ENCODE measurements around the gene ZFHX3. TPM values are rescaled to one million over a fixed set of nuclear protein-coding genes. Genes with fewer than 3 reads are reported as not detected.

ZFHX3 gene
- total and polyA plus RNA-seq, 10 of the 15 experiments (the other 5 are each of a cell fraction or from before 2014, with no cell fraction given): 0.68 to 8.6 (median 2.0) TPM

DNA sequence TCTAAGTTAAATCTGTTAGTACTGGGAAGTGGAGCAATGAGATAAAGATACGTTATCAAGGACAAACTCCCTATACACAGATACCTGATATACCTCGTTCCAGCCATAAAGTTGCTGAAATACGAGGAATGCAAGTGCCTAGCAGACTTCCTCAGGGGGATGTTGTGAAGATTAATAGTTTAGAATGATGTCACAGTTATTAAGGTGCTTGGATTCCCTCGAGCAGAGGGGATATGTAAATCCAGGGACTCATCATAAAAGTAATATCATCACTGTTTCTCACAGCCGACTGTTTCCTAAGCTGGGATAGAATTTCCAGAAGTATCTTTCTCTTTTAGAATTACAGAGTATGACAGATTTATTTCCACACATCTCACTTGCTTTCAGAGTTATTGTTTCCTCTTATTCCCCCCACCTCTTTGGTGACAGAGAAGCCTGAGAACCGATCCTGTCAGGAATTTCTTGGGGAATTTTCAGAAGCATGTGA is 28.4 kb upstream of the ZFHX3 start:
- H3K27me3 ChIP-seq (replicated peaks in 1 of 2; ENCODE audit: control insufficient read depth in 2 of 2, insufficient read depth in 2 of 2, low read length in 1 of 2): no peaks in the 10 kb centered on the region
- in situ Hi-C loops (cut with MboI) (no loop called here), intact Hi-C loops (cut with micrococcal nuclease; ENCODE audit: unreplicated experiment) (no loop called here)
- CTCF ChIA-PET: no interaction called here
- no peaks in the 10 kb centered on the region for H3K79me2 ChIP-seq (ENCODE audit: control insufficient read depth, insufficient read depth, low read length)
- no peak for DNase-seq (ENCODE audit: low read depth, low spot score)
- no peaks in the 10 kb centered on the region for H4K20me1 ChIP-seq (ENCODE audit: control insufficient read depth, insufficient read depth)
- TF ChIP-seq, protein P1, sequence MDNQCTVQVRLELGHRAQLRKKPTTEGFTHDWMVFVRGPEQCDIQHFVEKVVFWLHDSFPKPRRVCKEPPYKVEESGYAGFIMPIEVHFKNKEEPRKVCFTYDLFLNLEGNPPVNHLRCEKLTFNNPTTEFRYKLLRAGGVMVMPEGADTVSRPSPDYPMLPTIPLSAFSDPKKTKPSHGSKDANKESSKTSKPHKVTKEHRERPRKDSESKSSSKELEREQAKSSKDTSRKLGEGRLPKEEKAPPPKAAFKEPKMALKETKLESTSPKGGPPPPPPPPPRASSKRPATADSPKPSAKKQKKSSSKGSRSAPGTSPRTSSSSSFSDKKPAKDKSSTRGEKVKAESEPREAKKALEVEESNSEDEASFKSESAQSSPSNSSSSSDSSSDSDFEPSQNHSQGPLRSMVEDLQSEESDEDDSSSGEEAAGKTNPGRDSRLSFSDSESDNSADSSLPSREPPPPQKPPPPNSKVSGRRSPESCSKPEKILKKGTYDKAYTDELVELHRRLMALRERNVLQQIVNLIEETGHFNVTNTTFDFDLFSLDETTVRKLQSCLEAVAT (IDR thresholded peaks at IDR 0.05): no peak
- TF ChIP-seq, protein P2, sequence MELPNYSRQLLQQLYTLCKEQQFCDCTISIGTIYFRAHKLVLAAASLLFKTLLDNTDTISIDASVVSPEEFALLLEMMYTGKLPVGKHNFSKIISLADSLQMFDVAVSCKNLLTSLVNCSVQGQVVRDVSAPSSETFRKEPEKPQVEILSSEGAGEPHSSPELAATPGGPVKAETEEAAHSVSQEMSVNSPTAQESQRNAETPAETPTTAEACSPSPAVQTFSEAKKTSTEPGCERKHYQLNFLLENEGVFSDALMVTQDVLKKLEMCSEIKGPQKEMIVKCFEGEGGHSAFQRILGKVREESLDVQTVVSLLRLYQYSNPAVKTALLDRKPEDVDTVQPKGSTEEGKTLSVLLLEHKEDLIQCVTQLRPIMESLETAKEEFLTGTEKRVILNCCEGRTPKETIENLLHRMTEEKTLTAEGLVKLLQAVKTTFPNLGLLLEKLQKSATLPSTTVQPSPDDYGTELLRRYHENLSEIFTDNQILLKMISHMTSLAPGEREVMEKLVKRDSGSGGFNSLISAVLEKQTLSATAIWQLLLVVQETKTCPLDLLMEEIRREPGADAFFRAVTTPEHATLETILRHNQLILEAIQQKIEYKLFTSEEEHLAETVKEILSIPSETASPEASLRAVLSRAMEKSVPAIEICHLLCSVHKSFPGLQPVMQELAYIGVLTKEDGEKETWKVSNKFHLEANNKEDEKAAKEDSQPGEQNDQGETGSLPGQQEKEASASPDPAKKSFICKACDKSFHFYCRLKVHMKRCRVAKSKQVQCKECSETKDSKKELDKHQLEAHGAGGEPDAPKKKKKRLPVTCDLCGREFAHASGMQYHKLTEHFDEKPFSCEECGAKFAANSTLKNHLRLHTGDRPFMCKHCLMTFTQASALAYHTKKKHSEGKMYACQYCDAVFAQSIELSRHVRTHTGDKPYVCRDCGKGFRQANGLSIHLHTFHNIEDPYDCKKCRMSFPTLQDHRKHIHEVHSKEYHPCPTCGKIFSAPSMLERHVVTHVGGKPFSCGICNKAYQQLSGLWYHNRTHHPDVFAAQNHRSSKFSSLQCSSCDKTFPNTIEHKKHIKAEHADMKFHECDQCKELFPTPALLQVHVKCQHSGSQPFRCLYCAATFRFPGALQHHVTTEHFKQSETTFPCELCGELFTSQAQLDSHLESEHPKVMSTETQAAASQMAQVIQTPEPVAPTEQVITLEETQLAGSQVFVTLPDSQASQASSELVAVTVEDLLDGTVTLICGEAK (IDR thresholded peaks at IDR 0.05; ENCODE audit: borderline replicate concordance): no peak
- TF ChIP-seq MEF2B (IDR thresholded peaks at IDR 0.05; ENCODE audit: partially characterized antibody, poor library complexity, severe bottlenecking) (no peak), SRF (IDR thresholded peaks at IDR 0.05; ENCODE audit: low read depth in 2 of 2, low read length in 2 of 2) (no peak), ZNF207 (IDR thresholded peaks at IDR 0.05; ENCODE audit: borderline replicate concordance) (no peak), IRF4 (IDR thresholded peaks at IDR 0.05; ENCODE audit: low read depth, low read length) (no peak), BHLHE40 (IDR thresholded peaks at IDR 0.05; ENCODE audit: borderline replicate concordance in 1 of 2, low read depth in 2 of 2, low read length in 1 of 2) (no peak), NR2C1 (IDR thresholded peaks at IDR 0.05) (no peak), ZNF622 (IDR thresholded peaks at IDR 0.05) (no peak), SMAD5 (IDR thresholded peaks at IDR 0.05; ENCODE audit: low read depth) (no peak), NFYA (IDR thresholded peaks at IDR 0.05; ENCODE audit: borderline replicate concordance, low read depth, low read length) (no peak)
- TF ChIP-seq, protein P3, sequence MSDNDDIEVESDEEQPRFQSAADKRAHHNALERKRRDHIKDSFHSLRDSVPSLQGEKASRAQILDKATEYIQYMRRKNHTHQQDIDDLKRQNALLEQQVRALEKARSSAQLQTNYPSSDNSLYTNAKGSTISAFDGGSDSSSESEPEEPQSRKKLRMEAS (IDR thresholded peaks at IDR 0.05; ENCODE audit: low read depth, low read length): no peak
- FAIRE-seq: no peak
- no peak overlapping the region for H2AFZ ChIP-seq (ENCODE audit: control insufficient read depth, low read depth, low read length)
- no peak overlapping the region for H3K27ac ChIP-seq (ENCODE audit: control insufficient read depth, insufficient read depth)
- SMC1A ChIA-PET (ENCODE audit: uncharacterized antibody, unreplicated experiment): no interaction called here
- no TSS peak for BruUV-seq (replicated peaks)
- no peaks in the 10 kb centered on the region for H3K9me3 ChIP-seq (replicated peaks; ENCODE audit: control insufficient read depth, insufficient read depth, low read length)
- no peaks in the 10 kb centered on the region for H3K4me1 ChIP-seq (ENCODE audit: control insufficient read depth, insufficient read depth, low read length)
- ATAC-seq: no peak
- POLR2A ChIA-PET: no interaction called here
- no peak overlapping the region for H3K9ac ChIP-seq (ENCODE audit: control insufficient read depth, insufficient read depth, low read length)
- H3K36me3 ChIP-seq (ENCODE audit: control insufficient read depth in 2 of 2, insufficient read depth in 2 of 2, low read length in 1 of 2): no peaks in the 10 kb centered on the region
- WGBS (ENCODE audit: insufficient coverage, insufficient replicate concordance, low lambda C conversion rate, missing lambda C conversion rate): 13% methylated on average over 6 of the region's 6 CpGs
- H3K4me2 ChIP-seq (ENCODE audit: control insufficient read depth, insufficient read depth): no peak overlapping the region
- H3K4me3 ChIP-seq: no peak overlapping the region
- RAD21 ChIA-PET (ENCODE audit: unreplicated experiment): no interaction called here
